ENCODE data around the gene SPG11.

DNA sequence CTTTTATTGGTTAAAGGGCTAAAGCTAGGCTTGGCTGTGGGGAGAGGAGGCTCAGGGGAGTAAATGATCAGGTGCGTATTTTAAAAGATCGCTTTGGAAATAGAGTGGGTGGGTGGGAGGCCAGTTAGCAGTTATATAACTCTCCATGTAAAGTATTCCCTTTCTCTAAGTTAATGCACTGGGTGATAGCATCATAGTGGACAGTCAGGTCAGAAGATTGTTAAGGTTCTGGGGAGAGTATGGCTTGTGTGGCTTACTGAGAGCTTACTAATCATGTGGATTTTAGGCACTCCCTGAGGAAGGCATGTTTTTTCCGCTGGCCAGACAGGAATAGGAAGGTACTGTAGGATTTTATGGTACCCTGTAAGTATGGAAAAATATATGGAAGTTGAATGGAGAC lies 132.8 kb downstream of the SPG11 start:
- TF ChIP-seq ZNF274 (IDR thresholded peaks at IDR 0.05; ENCODE audit: low read depth, low read length) (no peak), YY1 (IDR thresholded peaks at IDR 0.05; ENCODE audit: insufficient read depth, insufficient read length) (no peak)

Data from NT2/D1 (cell line).